ENCODE measurements around the gene EDC4. TPM values are rescaled to one million over a fixed set of nuclear protein-coding genes. Genes with fewer than 3 reads are reported as not detected.
A peak's percentile ranks its signal among the peaks of the same experiment; 100 is the strongest.

Gene EDC4
- total and polyA plus RNA-seq, 9 of the 15 experiments (the other 6 are each of a cell fraction or from before 2014, with no cell fraction given): 1.1 to 131 (median 74.0) TPM

DNA sequence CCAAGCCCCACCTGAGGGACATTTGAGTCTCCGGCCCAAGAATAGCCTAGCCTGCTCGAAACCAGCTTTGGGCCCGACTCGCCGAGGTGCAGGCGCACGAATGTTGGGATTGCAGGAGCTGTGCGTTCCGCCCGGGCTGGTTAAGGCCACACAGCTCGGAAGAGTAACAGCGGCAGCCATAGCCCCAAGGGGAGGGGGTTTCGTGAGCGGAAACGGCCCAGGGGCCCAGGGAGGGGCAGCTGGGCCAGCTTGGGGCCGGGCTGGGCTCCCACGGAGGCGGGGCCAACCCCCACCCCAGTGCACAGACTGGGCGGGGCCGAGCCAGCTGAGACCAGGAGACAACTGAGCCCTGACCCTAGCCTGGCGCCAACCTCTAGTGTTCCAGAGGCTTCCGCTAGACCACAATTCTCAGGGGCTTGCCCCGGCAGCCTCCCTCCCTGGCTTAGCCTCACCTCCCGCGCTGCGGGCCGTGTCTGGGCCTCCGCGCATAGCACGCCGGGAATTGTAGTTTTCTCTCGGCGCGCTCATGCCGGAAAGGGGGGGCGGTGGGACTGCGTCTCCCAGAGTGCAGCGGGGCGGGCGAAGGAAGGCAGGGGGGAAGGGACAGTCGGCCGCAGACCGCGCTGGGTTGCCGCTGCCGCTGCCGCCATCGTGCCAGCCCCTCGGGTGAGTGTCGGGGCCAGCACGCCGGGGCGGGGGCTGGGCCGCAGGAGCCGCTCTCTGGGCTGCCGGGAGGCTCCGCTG, 26.4 kb upstream of the EDC4 start, which contains the start of gene NUTF2 (continued):
- TF ChIP-seq SP1 (CRISPR knock-in tag; IDR thresholded peaks at IDR 0.05) (peak; percentile 90), ZBED1 (IDR thresholded peaks at IDR 0.05) (peak; percentile 47; the same call in 1 of the 2 replicates), MCM5 (IDR thresholded peaks at IDR 0.05; ENCODE audit: low read depth) (no peak), POLR2A (conservative IDR thresholded peaks at IDR 0.05) (peak; percentile 72), POLR2G (IDR thresholded peaks at IDR 0.05; ENCODE audit: low read depth, low read length) (peak; percentile 93), SP2 (IDR thresholded peaks at IDR 0.05; ENCODE audit: extremely low read depth, low read depth, low read length, poor library complexity, severe bottlenecking) (no peak), CXXC5 (CRISPR knock-in tag; IDR thresholded peaks at IDR 0.05) (peak; percentile 96), ATF1 (CRISPR knock-in tag; IDR thresholded peaks at IDR 0.05) (no peak), ATF1 (tag; IDR thresholded peaks at IDR 0.05) (peak; percentile 85), NR2C1 (IDR thresholded peaks at IDR 0.05) (peak; percentile 86), NR2C1 (tag; IDR thresholded peaks at IDR 0.05) (peak; percentile 93)
- TF ChIP-seq, protein P1, sequence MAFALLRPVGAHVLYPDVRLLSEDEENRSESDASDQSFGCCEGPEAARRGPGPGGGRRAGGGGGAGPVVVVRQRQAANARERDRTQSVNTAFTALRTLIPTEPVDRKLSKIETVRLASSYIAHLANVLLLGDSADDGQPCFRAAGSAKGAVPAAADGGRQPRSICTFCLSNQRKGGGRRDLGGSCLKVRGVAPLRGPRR (CRISPR knock-in tag; IDR thresholded peaks at IDR 0.05): 0 out of 2 replicates have a peak, but pooled peaks have one; percentile 36
- TF ChIP-seq, protein P2, sequence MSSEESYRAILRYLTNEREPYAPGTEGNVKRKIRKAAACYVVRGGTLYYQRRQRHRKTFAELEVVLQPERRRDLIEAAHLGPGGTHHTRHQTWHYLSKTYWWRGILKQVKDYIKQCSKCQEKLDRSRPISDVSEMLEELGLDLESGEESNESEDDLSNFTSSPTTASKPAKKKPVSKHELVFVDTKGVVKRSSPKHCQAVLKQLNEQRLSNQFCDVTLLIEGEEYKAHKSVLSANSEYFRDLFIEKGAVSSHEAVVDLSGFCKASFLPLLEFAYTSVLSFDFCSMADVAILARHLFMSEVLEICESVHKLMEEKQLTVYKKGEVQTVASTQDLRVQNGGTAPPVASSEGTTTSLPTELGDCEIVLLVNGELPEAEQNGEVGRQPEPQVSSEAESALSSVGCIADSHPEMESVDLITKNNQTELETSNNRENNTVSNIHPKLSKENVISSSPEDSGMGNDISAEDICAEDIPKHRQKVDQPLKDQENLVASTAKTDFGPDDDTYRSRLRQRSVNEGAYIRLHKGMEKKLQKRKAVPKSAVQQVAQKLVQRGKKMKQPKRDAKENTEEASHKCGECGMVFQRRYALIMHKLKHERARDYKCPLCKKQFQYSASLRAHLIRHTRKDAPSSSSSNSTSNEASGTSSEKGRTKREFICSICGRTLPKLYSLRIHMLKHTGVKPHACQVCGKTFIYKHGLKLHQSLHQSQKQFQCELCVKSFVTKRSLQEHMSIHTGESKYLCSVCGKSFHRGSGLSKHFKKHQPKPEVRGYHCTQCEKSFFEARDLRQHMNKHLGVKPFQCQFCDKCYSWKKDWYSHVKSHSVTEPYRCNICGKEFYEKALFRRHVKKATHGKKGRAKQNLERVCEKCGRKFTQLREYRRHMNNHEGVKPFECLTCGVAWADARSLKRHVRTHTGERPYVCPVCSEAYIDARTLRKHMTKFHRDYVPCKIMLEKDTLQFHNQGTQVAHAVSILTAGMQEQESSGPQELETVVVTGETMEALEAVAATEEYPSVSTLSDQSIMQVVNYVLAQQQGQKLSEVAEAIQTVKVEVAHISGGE (CRISPR knock-in tag; IDR thresholded peaks at IDR 0.05): peak in 1 of 3 experiments; percentile 67; a peak in 2 of 6 replicates
- TF ChIP-seq, protein P3, sequence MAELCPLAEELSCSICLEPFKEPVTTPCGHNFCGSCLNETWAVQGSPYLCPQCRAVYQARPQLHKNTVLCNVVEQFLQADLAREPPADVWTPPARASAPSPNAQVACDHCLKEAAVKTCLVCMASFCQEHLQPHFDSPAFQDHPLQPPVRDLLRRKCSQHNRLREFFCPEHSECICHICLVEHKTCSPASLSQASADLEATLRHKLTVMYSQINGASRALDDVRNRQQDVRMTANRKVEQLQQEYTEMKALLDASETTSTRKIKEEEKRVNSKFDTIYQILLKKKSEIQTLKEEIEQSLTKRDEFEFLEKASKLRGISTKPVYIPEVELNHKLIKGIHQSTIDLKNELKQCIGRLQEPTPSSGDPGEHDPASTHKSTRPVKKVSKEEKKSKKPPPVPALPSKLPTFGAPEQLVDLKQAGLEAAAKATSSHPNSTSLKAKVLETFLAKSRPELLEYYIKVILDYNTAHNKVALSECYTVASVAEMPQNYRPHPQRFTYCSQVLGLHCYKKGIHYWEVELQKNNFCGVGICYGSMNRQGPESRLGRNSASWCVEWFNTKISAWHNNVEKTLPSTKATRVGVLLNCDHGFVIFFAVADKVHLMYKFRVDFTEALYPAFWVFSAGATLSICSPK (IDR thresholded peaks at IDR 0.05; ENCODE audit: borderline replicate concordance): no peak
- TF ChIP-seq, protein P4, sequence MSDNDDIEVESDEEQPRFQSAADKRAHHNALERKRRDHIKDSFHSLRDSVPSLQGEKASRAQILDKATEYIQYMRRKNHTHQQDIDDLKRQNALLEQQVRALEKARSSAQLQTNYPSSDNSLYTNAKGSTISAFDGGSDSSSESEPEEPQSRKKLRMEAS (CRISPR knock-in tag; IDR thresholded peaks at IDR 0.05): peak; percentile 88
